IMR-90 (cell line): ENCODE results near the gene HECTD1. TPM values are rescaled to one million over a fixed set of nuclear protein-coding genes. Genes with fewer than 3 reads are reported as not detected.

ENCODE experiments used
- ATAC-seq: fragments of 200-7000 bp; cut with Tn5 transposase; 2 replicates; pipeline ENCODE4 v1.9.1; 2020; ENCODE audit warnings: low read depth, mild to moderate bottlenecking, moderate library complexity
- BruUV-seq: library from RNA; stranded (reverse); fragments of 400-500 nt; replicated peaks from 2 replicates; lab custom pipeline; 2021; lab: Mats Ljungman, UMichigan
- CTCF ChIA-PET: fragments of 300-600 bp; formaldehyde crosslinking; extraction: SDS; loops from one replicate; lab custom pipeline; 2021; ENCODE audit warnings: antibody characterized with exemption; lab: Yijun Ruan, JAX
- POLR2A ChIA-PET: fragments of 300-600 bp; sonication (Branson Sonifier 250); formaldehyde crosslinking; loops from one replicate; lab custom pipeline; 2022; ENCODE audit warnings: antibody characterized with exemption; ENCODE audit not compliant: unreplicated experiment; lab: Charles Lee
- DNase-seq: peaks from one replicate; pipeline ENCODE4 v3.0.0; 2013
- H2AFZ ChIP-seq: replicated peaks from 2 replicates; pipeline ENCODE3; 2013; ENCODE audit warnings: low read length, mild to moderate bottlenecking; ENCODE audit not compliant: poor library complexity
- H2AK5ac ChIP-seq: 2 replicates; pipeline ENCODE4 v1.6.1; 2013; ENCODE audit warnings: low read depth, low read length, inconsistent platforms
- H2AK9ac ChIP-seq: replicated peaks from 2 replicates; pipeline ENCODE3; 2013; ENCODE audit warnings: mild to moderate bottlenecking, low read depth, low read length, moderate library complexity; ENCODE audit not compliant: poor library complexity
- H2BK120ac ChIP-seq: 2 replicates; pipeline ENCODE4 v1.6.1; 2013; ENCODE audit warnings: low read depth, low read length, inconsistent platforms
- H2BK15ac ChIP-seq: 3 replicates; pipeline ENCODE4 v1.6.1; 2013; ENCODE audit warnings: low read depth, low read length, inconsistent platforms
- H2BK20ac ChIP-seq: 2 replicates; pipeline ENCODE4 v1.6.1; 2013; ENCODE audit warnings: low read depth, mild to moderate bottlenecking, inconsistent platforms, low read length, moderate library complexity
- H2BK5ac ChIP-seq: 2 replicates; pipeline ENCODE4 v1.6.1; 2013; ENCODE audit warnings: mild to moderate bottlenecking, low read depth, low read length, inconsistent platforms; ENCODE audit not compliant: poor library complexity, severe bottlenecking
- H3K14ac ChIP-seq: replicated peaks from 2 replicates; pipeline ENCODE4 v1.6.1; 2013; ENCODE audit warnings: low read depth, low read length, inconsistent platforms
- H3K18ac ChIP-seq: 2 replicates; pipeline ENCODE4 v1.6.1; 2013; ENCODE audit warnings: low read depth, low read length, control low read depth
- H3K23ac ChIP-seq: 2 replicates; pipeline ENCODE4 v1.6.1; 2013; ENCODE audit warnings: low read depth, low read length, inconsistent platforms
- H3K27ac ChIP-seq: 2 replicates; pipeline ENCODE4 v1.5.1; 2013; ENCODE audit warnings: mild to moderate bottlenecking, control low read depth, low read length; ENCODE audit not compliant: insufficient read depth
- H3K27me3 ChIP-seq: 2 replicates; pipeline ENCODE4 v1.6.1; 2013; ENCODE audit warnings: low read length; ENCODE audit not compliant: control insufficient read depth, insufficient read depth
- H3K36me3 ChIP-seq: 2 replicates; pipeline ENCODE4 v1.6.1; 2013; ENCODE audit warnings: low read length, mixed read lengths; ENCODE audit not compliant: control insufficient read depth, insufficient read depth
- H3K4ac ChIP-seq: 2 replicates; pipeline ENCODE4 v1.6.1; 2013; ENCODE audit warnings: low read depth, low read length, inconsistent platforms
- H3K4me1 ChIP-seq: 2 replicates; pipeline ENCODE4 v1.6.1; 2013; ENCODE audit warnings: low read length, mixed read lengths; ENCODE audit not compliant: control insufficient read depth, insufficient read depth
- H3K4me2 ChIP-seq: 2 replicates; pipeline ENCODE4 v1.6.1; 2013; ENCODE audit warnings: low read depth, mild to moderate bottlenecking, control low read depth, low read length, moderate library complexity
- H3K4me3 ChIP-seq: 2 replicates; pipeline ENCODE4 v1.5.1; 2013; ENCODE audit warnings: low read depth, mild to moderate bottlenecking, control low read depth, low read length, moderate library complexity; ENCODE audit not compliant: insufficient read depth
- H3K56ac ChIP-seq: 2 replicates; pipeline ENCODE4 v1.6.1; 2013; ENCODE audit warnings: low read length, inconsistent platforms; ENCODE audit not compliant: insufficient read depth; ENCODE audit errors: extremely low read depth
- H3K79me1 ChIP-seq, 2 experiments: 2 replicates each; pipeline ENCODE4 v1.6.1; 2013; ENCODE audit warnings: low read length in 2 of 2, inconsistent platforms in 1 of 2, low read depth in 1 of 2
- H3K9ac ChIP-seq: 2 replicates; pipeline ENCODE4 v1.6.1; 2013; ENCODE audit warnings: low read depth, low read length, control low read depth
- H3K9me1 ChIP-seq: 2 replicates; pipeline ENCODE4 v1.6.1; 2013; ENCODE audit warnings: low read length, inconsistent platforms; ENCODE audit not compliant: insufficient read depth
- H3K9me3 ChIP-seq: 2 replicates; pipeline ENCODE4 v1.6.1; 2013; ENCODE audit warnings: low read length; ENCODE audit not compliant: control insufficient read depth, insufficient read depth
- H4K20me1 ChIP-seq: 2 replicates; pipeline ENCODE4 v1.6.1; 2013; ENCODE audit warnings: low read length, inconsistent platforms; ENCODE audit not compliant: insufficient read depth
- H4K5ac ChIP-seq: 2 replicates; pipeline ENCODE4 v1.6.1; 2013; ENCODE audit warnings: mild to moderate bottlenecking, low read depth, low read length, control low read depth
- H4K8ac ChIP-seq, 2 experiments: 2 replicates each; pipeline ENCODE4 v1.6.1; 2013; ENCODE audit warnings: low read depth in 2 of 2, low read length in 2 of 2, control low read depth in 1 of 2, inconsistent platforms in 1 of 2
- H4K91ac ChIP-seq: 2 replicates; pipeline ENCODE4 v1.6.1; 2013; ENCODE audit warnings: low read depth, low read length, inconsistent platforms; ENCODE audit not compliant: insufficient read depth
- BHLHE40 ChIP-seq: fragments of 150-350 bp; IDR thresholded peaks from 2 replicates; pipeline ENCODE4 v1.6.1; 2016; ENCODE audit warnings: mild to moderate bottlenecking, low read depth, low read length
- CEBPB ChIP-seq: IDR thresholded peaks from 2 replicates; pipeline ENCODE4 v1.6.1; 2012; ENCODE audit warnings: low read depth, low read length, improper control_type of control experiment
- CHD1 ChIP-seq: IDR thresholded peaks from 2 replicates; pipeline ENCODE4 v1.6.1; 2012; ENCODE audit warnings: low read depth, low read length, improper control_type of control experiment
- CTCF ChIP-seq: conservative IDR thresholded peaks from 2 replicates; pipeline ENCODE4 v1.5.1; 2012; ENCODE audit warnings: mild to moderate bottlenecking, low read depth, low read length, improper control_type of control experiment
- ELK1 ChIP-seq: fragments of 150-350 bp; IDR thresholded peaks from 2 replicates; pipeline ENCODE4 v1.6.1; 2016; ENCODE audit warnings: low read depth, mild to moderate bottlenecking, low read length, moderate library complexity, borderline replicate concordance
- FOS ChIP-seq: fragments of 150-350 bp; IDR thresholded peaks from 2 replicates; pipeline ENCODE4 v1.6.1; 2016; ENCODE audit warnings: low read depth, low read length
- MAFK ChIP-seq: IDR thresholded peaks from 2 replicates; pipeline ENCODE4 v1.6.1; 2012; ENCODE audit warnings: low read depth, low read length, improper control_type of control experiment
- MAZ ChIP-seq: IDR thresholded peaks from 2 replicates; pipeline ENCODE4 v1.6.1; 2012; ENCODE audit warnings: low read depth, mild to moderate bottlenecking, low read length, improper control_type of control experiment, moderate library complexity, borderline replicate concordance
- MXI1 ChIP-seq: IDR thresholded peaks from 2 replicates; pipeline ENCODE4 v1.6.1; 2012; ENCODE audit warnings: low read depth, mild to moderate bottlenecking, low read length, moderate library complexity, borderline replicate concordance
- NFE2L2 ChIP-seq: fragments of 150-350 bp; IDR thresholded peaks from 2 replicates; pipeline ENCODE4 v1.6.1; 2016; ENCODE audit warnings: low read depth, mild to moderate bottlenecking, low read length
- POLR2A ChIP-seq: IDR thresholded peaks from 2 replicates; pipeline ENCODE4 v1.6.1; 2012; ENCODE audit warnings: mild to moderate bottlenecking, low read depth, low read length
- RAD21 ChIP-seq: IDR thresholded peaks from 2 replicates; pipeline ENCODE4 v1.6.1; 2012; ENCODE audit warnings: low read length, improper control_type of control experiment
- RCOR1 ChIP-seq: IDR thresholded peaks from 2 replicates; pipeline ENCODE4 v1.6.1; 2012; ENCODE audit warnings: mild to moderate bottlenecking, low read length, improper control_type of control experiment; ENCODE audit not compliant: insufficient replicate concordance
- RFX5 ChIP-seq: IDR thresholded peaks from 2 replicates; pipeline ENCODE4 v1.8.0; 2012; ENCODE audit warnings: low read depth, mild to moderate bottlenecking, low read length, moderate library complexity
- SMC3 ChIP-seq: fragments of 150-350 bp; IDR thresholded peaks from 2 replicates; pipeline ENCODE4 v1.6.1; 2016; ENCODE audit warnings: low read depth, mild to moderate bottlenecking, antibody characterized with exemption, low read length, moderate library complexity
- USF2 ChIP-seq: fragments of 150-350 bp; IDR thresholded peaks from 2 replicates; pipeline ENCODE4 v1.6.1; 2017; ENCODE audit warnings: mild to moderate bottlenecking, antibody characterized with exemption, low read length, low read depth
- WGBS, 2 experiments: methylation state at CpG; one replicate each; pipeline versions ENCODE4 v1.1.5 to v1.1.7; 2013; ENCODE audit warnings: missing lambda C conversion rate in 2 of 2; ENCODE audit not compliant: insufficient read length in 1 of 2; ENCODE audit errors: extremely low coverage in 2 of 2; 5-methylcytosine and 5-hydroxymethylcytosine counted together
- dilution Hi-C: fragments of 300-500 bp; cut with HindIII; formaldehyde crosslinking; loops from one replicate; pipeline ENCODE4 v1.14.3; 2018; ENCODE audit warnings: low sequenced_read_pairs; ENCODE audit not compliant: unreplicated experiment
- in situ Hi-C: fragments of 300-500 bp; cut with MboI; formaldehyde crosslinking; loops from 3 replicates; pipeline ENCODE4 v1.14.3; 2019; ENCODE audit warnings: low sequenced_read_pairs, inconsistent platforms, mixed read lengths
- intact Hi-C: fragments of 100-400 bp; cut with micrococcal nuclease; formaldehyde crosslinking; loops from 2 replicates; pipeline ENCODE4 v1.10.0; 2022
- polyA plus RNA-seq, 3 experiments: library from polyadenylated mRNA; depleted of rRNA; stranded (reverse); fragments of >200 nt; gene quantifications; 2 replicates each; pipeline ENCODE4 v1.2.3, GENCODE V29; 2012; ENCODE audit warnings: low replicate concordance in 1 of 3
- total RNA-seq: library from RNA; depleted of rRNA; stranded (reverse); fragments of >200 nt; gene quantifications from 2 replicates; pipeline ENCODE4 v1.2.3, GENCODE V29; 2012

Gene HECTD1
- total and polyA plus RNA-seq, 2 of the 4 experiments (the other 2 are of a cell fraction): 48.5 to 228 TPM

- no peak overlapping the region for H3K27ac ChIP-seq
- dilution Hi-C loops: no loop called here
- POLR2A ChIA-PET: no interaction called here
Observed at GRCh38 chr14:31060253-31060875, 147.2 kb downstream of the HECTD1 start.

More at GRCh38 chr14:31060253-31060875, 147.2 kb downstream of the HECTD1 start:
- Histone ChIP-seq H2BK5ac (no peak overlapping the region), H3K27me3 (no peaks in the 10 kb centered on the region), H3K79me1 (peaks cover 3 to 7% of the 10 kb centered on the region in 2 experiments; a peak in 1 of 4 replicates), H3K4me2 (no peak overlapping the region), H3K23ac (no peak overlapping the region), H3K14ac (no peak overlapping the region), H3K9me1 (no peaks in the 10 kb centered on the region), H2BK20ac (no peak overlapping the region), H3K4ac (no peak overlapping the region), H3K36me3 (no peaks in the 10 kb centered on the region), H2AK5ac (peak overlapping the region; percentile 40; the same call in 1 of the 2 replicates), H3K56ac (no peak overlapping the region), H4K20me1 (no peaks in the 10 kb centered on the region), H4K91ac (peak overlapping the region; percentile 45; the same call in 1 of the 2 replicates), H4K5ac (no peak overlapping the region), H2AK9ac (no peak overlapping the region), H2BK15ac (no peak overlapping the region), H4K8ac (no peak overlapping the region), H3K9me3 (no peaks in the 10 kb centered on the region), H3K4me1 (peaks cover 6% of the 10 kb centered on the region), H3K9ac (no peak overlapping the region), H2AFZ (no peak overlapping the region), H3K18ac (no peak overlapping the region), H3K4me3 (no peak overlapping the region), H2BK120ac (no peak overlapping the region)
- no peak for DNase-seq
- intact Hi-C loops: no loop called here
- BruUV-seq: no TSS peak
- ATAC-seq: no peak
- in situ Hi-C loops: no loop called here
- CTCF ChIA-PET: no interaction called here
- no peak for TF ChIP-seq MAZ
- TF ChIP-seq MAFK: no peak
- TF ChIP-seq NFE2L2: no peak
- no peak for TF ChIP-seq CHD1
- TF ChIP-seq CEBPB: no peak
- no peak for TF ChIP-seq POLR2A
- TF ChIP-seq USF2: no peak
- no peak for TF ChIP-seq RCOR1
- no peak for TF ChIP-seq ELK1
- TF ChIP-seq SMC3: no peak
- TF ChIP-seq RFX5: no peak
- TF ChIP-seq CTCF: no peak
- TF ChIP-seq BHLHE40: no peak
- TF ChIP-seq RAD21: no peak
- TF ChIP-seq MXI1: no peak
- TF ChIP-seq FOS: no peak
- WGBS, 2 experiments: no CpG with 5 or more reads among the region's 6 CpGs
